DMS153 (cell line): ENCODE results near the gene UNCX.

Experiments
- DNase-seq: peaks from one replicate; lab custom pipeline; 2025; lab: John Stamatoyannopoulos, UW

Gene UNCX

GRCh38 chr7:1218541-1219165, 14.0 kb upstream of the UNCX start:
- DNase-seq: no peak

- no peak for DNase-seq
Measured at GRCh38 chr7:1219498-1219897, 13.2 kb upstream of the UNCX start.

DNA sequence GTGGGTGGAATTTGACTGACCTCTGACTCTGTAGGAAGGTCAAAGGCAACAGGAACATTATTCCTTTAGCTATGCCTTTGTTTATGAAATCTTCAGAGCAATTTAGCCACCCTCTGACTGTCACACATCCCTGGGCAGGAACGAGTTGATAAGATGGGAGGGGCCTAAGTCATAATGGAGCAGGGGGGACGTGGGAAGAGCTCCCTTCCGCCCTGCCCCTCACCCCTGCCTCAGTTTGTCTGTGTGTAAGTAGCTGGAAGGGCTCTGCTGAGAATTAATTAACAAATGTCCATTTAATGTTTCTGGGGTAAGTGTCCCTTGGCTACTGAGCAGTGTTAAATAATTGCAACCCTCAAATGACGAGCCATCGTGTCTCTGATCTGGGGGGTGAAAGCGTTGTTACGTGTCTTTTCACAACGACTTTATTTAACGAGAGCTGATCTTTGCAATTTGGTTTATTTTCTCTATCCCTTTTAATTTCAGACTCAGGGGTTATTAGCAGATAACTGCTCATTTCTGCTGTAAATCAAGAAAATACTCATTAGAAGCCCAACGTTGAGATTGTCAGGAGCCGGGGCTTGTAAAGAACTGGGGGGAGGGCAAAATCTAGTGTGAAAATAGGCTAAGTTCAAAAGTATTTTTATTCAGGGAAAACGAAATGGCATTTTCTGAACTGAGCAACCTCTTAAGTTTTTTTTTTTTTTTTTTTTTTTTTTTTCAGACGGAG, 12.5 kb upstream of the UNCX start:
- DNase-seq: no peak

- DNase-seq: no peak
Measured at GRCh38 chr7:1220977-1221745, 11.5 kb upstream of the UNCX start.

GRCh38 chr7:1223196-1223981, 9.3 kb upstream of the UNCX start:
- DNase-seq: no peak

DNA sequence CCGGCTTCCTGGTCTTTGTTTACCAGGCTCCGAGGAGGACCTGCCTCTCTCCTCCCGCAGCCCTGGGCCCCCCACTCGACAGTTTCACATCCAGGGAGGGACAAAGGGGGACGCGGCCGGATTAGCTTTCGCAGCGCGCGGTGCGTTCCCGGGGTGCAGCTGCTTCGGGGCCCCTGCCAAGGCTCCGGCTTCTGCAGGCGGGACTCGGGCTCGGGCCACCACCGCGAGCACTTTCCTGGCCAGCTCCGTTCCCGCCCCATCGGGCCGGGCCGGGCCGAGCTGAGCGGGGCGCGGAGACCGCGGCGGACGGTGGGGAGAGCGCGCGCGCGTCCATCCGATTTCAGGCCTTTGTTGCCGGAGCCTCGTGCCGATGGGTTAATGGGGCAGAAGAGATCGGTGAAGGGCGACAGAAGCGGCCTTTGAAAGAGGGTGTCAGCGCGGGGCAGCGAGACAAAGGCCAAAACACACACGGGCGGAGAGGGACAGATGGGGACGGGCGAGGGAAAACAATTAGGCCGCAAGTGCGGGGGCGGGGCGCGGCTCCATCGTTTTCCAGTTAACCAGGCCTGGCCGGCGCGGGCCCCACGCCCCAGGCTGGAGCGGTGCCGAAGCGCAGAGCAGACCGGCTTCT, 8.5 kb upstream of the UNCX start:
- DNase-seq: no peak

- no peak for DNase-seq
Measured at GRCh38 chr7:1225030-1225429, 7.6 kb upstream of the UNCX start.

DNA sequence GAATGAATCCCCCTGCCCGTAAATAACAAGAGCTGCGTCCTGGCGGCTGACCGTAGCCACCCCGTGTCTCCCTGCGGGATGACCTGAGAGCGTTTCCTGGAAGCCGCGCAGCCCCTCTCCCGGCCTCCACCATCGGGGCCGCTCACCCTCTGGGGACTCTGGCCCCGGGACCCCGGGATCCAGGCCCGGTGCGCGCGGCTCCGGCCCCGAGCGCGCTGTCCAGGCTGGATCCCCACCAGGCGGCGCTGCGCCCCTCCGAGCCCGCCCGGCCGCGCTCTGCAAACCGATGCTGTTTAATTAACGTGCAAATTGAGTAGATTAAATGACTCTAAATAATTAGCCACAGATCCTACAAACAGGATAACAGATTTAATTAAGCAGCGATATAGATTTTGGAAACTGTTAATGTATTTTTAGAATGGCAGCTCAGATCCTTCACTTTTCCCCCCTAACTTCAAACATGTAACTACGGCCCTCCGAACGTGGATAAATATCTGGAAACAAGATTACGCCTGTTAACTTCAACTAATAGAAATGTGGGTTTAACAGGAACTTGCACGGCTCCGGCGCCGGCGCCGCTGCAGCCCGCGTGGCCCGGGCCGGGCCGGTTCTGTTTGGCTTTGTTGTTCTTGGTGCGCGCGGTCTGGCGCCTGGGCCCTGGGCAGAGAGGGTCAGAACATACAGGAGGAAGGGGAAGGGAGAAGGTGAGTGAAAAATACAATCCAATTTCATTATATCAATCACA, 7.1 kb upstream of the UNCX start:
- DNase-seq: no peak

DNA sequence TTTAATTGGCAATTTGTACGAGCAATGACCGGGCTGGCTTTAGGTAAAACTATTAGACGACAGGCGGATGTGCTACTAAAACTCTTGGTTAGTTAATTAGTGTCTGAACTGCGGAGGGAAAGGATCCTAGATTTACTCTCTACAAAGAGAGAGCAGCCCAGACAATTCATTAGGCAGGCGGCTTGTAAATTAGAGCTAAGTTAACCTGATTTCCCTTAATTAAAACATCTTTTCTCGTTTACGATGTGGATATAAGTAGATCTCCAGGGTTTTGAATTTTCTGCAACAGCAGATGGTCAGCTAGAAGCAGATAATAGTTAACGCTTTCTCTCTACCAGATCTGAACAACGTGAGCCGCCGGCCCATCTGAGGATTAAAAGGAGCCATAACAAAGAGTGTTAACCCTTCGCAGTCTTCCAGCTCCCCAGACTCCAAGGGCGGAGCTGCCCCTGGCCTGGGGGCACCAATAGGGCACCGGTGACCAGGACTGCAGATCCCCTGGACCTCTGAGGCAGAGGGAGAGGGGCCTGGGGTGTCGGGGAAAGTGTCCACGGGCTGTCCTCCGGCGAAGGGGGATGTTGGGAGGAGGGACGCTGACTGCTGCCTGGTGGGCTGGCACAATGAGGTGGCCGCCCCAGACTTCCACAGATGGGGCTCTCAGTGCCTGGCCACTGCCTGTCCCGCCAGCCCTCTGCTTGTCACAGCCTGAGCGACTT, 6.3 kb upstream of the UNCX start:
- no peak for DNase-seq

DNA sequence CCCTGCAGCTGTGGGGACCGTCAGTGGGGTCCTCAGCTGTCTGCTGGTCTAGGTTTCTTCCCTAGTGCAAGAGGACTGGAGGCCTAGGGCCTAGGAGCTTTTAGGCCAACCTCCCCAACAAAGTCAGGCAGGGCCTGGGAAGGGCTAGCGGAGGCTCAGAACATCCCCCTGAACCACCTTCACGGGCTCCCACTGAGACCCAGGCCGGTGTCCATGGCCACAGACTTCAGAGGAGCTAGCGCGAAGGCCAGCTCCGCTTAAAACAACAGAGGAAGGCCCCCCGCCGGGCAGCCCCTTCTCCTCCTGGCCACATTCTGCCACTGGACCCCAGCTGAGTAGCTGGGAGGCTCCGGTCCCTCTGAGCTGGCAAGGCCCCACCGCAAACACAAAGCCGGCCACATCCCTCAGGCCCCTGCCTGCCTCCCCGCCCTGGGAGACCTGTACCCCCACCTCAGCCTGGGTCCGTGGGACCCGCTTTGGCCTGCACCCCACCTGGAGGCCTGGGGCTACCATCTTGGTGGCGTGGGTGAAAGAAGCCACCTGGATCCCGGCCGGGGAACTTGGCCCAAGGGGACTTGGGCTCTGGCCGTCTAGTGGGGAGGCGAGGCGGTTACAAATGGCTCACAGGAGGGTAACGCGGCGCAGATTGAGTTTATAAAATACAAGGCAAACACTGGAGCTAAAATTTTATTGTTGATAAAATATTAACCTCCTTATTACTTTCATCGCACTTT, 5.4 kb upstream of the UNCX start:
- DNase-seq: no peak

DNA sequence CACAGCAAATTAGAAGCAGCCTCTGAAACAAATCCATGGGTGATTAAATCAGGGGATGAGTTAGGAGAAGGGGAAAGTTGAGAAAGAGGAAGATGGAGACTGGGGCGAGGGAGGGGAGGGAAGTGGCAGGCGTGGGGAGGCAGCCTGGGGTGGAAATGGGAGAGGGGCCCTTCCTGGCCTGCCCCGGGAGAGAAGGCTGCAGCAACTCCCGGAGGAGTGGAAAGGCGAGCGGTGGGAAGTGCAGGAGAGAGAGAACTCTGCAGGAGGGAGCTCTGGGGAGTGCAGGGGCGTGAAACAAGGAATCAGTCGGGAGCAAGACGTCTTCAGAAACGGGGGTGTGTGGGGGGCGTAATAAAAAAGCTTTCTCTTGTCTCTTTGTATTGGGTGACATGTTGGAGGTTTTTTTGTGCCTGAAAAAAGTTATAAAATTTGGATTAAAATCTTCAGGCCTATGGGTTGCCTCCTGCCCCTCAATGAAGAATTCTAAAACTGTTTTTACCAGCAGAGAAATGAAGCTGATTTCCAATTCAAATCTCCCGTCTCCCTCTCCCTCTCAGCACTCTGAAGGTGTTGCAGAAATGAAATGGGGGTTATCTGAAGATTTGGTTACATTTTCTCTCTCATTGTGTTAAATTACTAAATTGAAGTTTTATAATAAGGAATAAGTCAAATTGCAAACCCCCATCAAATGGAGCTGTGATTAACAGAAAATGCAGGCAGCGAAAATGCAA, 4.7 kb upstream of the UNCX start:
- DNase-seq: no peak

GRCh38 chr7:1228545-1229201, 4.0 kb upstream of the UNCX start:
- no peak for DNase-seq

DNA sequence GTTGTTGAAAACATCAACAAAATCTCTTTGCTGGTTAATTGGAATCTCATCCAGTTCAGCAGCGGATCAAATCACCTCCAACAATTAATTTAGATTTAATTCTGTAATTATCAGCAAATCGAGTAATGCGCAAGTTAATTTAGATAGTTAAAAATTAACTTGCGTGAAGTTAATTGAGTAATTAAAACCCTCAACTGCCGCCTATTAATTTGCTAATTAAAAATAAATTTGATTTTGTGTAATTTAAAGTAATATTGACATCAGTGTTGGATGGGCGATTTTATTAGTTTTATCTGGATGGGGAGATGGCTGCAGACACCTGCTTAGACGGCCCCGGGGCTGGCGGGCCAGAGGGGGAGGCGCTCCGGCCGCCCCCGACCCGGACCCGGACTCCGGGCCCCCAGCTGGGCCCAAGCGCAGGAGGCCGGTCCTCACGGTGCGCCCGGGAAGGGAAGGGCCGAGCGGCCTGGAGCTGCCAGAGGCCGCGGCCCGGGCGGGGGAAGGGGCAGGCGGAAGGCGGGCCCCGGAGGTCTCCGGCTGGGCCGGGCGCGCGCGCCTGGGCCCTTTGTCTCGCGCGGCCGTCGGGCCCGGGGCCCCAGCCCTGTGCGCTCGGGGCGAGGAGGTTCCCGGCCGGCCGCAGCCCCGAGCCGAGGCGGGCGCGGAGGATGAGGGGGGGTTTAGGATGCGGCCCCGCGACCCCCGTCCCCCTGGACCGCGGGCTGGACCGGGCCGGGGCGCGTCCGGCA, 3.3 kb upstream of the UNCX start:
- DNase-seq: no peak

DNA sequence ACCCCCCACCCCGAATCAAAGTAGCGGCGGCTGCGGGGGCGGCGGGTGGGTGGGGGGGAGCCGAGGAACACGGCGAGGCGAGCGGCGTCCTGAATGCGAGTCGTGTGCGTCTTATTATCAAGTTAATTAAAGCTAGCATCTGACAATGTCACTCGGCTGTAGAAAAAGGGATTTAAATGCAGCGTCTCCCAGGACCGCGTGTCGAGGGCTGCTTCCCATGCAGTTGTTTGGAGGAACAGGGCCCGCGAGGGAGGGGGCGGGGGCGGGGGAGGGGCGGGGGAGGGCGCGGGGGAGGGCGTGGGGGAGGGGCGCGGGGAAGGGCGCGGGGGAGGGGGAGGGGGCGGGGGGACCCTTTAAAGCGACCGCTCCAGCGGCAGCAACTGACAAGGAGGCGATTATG, 2.7 kb upstream of the UNCX start:
- DNase-seq: no peak

DNA sequence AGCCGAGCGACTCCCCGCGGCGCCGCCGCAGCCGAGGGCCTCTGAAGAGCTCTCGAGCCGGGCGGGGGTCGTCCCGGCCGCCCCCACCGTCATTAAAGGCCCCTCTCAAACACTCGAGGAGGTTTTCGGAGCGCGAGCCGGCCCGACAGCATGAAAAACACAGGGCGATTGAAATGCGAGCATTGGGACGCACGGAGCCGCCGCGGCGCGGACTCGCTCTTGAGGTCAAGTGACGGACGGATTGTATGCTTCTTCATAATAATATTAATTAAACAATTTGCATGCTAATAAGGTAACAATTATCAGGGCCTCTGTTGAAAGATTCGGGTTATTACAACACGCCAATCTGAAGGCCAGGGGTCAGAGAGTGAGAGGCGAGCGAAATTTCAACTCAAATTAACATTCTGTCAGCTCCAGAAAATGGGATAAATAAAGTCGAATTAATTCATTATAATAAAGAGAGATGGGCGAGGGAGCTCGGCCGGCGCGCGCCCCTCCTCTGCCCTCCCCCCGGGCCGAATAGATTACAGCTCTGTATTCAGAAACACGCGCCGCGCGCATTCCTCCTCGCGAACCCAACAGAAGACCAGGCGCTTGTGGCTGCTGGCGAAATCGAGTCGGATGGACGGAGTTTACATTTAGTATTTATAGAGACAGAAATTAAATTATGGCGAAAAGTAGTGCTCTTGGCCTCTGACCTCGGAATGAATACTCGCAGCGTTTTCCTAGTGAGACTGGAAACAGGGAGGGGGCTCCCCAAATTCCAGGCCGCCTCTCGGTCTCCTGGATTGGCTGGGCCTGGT, 2.1 kb upstream of the UNCX start:
- no peak for DNase-seq

DNA sequence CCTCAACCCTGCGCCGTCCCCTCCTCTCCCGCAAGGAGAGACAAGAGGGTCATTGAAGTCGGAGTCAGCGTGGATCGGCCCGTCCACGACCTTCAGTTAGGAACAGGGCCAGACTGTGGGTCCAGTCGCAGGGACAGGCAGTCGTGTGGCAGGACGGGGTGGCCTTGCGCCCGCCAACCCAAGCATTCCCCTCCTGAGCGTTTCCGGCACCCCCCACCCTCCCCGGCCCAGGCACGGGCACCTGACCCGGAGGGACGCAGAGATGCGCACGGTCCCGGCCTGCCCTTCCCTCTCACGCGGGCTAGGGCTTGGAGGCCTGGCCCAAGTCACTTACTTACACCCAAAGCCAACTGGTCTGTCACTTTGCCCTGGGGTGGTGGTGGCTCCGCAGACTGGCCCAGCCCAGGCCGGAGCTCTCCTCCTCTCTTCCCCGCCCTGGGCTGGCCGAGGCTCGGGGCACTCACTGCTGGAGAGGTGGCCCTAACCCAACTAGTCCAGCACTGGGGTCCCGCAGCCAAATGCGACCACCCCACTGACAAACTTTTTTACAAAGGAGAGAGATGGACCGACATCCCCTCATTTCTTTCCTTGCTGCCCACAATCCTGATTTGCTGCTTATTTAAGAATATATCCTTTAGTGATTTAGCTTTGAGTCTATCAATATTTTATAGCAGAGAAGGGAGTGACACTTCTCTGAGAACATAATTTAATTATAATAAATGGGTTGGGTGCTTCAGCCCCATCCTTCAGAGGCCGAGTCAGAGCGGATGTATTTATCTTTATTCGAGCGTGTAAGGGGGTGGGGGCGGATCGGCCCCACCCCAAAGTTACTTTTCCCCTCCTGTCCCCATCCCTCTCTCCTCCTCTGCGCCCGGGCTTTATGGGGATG, 1.2 kb upstream of the UNCX start:
- no peak for DNase-seq
